KOPT-K1 (cell line): Measurements from ENCODE around the gene ERG28.
A peak's percentile ranks its signal among the peaks of the same experiment; 100 is the strongest.

Experiments
- H3K27ac ChIP-seq: fragments of 200-600 bp; sonication (generic); 2 replicates; pipeline ENCODE4 v1.5.1; 2016; ENCODE audit warnings: antibody characterized with exemption, mild to moderate bottlenecking, low read depth, low read length; ENCODE audit not compliant: poor library complexity, severe bottlenecking
- H3K36me3 ChIP-seq: fragments of 200-600 bp; sonication (generic); 2 replicates; pipeline ENCODE4 v1.5.1; 2017; ENCODE audit warnings: antibody characterized with exemption, mild to moderate bottlenecking, low read length, moderate library complexity; ENCODE audit not compliant: insufficient read depth
- H3K9me3 ChIP-seq: fragments of 200-600 bp; sonication (generic); 2 replicates; pipeline ENCODE4 v1.5.1; 2017; ENCODE audit warnings: antibody characterized with exemption, low read length, mild to moderate bottlenecking; ENCODE audit not compliant: insufficient read depth, poor library complexity, severe bottlenecking

The ERG28 gene

DNA sequence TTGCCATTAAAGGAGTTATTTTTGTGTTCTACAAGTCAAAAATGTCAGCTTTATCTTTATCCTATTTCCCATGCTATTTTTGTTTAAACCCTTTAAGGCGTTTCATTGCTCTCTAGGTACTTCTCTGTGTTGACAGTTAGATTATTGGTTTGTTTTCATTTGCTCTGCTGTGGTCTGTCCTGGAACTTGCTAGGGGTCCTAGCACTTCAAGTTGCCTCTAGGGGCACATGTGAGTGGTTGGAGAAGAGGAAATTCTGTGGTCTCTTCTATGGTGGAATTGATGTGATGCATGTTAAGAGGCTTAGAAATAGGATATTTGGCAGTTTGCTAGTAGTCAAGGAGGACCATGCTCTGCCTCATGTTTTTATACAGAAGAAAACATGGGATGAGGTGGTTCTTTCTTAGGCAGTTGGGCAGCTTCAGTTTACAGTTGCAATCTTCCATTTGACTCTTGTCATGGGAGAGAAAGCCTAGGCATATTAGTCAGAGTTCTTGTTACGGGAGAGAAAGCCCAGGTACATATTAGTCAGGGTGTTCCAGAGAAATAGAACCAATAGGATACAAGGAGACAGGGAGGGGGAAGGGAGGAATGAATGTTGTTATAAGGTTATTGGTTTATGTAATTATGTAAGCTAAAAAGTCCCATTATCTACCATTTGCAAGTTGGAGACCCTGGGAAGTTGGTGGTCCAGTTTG, 14.7 kb upstream of the ERG28 start:
- Histone ChIP-seq H3K9me3 (no peaks in the 10 kb centered on the region), H3K27ac (peak overlapping the region; percentile 9), H3K36me3 (peaks cover 25% of the 10 kb centered on the region)

DNA sequence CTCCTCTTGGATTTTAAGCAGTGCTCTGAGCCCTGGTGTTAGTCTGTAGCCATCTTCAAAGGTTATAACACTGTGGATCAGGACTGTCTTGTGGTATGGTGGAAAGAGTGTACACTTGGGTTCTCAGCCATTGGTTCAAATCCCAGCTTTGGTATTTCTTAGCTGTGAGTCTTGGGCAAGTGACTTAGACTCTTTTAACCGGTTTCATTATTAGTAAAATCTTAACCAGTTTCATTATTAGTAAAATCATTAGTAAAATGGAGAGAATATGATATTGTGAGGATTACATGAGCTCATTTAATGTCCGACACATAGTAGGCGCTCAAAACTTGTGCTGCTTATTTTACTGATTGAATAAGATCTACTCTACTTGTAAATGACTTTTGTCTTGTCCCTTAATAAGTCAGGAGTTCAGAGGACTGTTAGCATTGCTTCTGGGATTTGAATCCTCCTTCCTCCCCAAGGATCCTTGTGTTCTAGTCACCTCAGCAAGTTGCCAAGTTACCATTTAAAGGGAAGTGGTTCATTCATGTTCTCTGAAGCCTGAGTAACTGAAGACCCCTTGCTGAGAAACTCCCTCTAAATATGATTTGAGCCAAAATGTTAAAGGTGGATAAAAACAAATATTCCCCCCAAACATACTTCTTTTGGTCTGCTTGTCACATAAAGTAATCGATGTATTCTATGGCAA, 12.8 kb upstream of the ERG28 start:
- peaks cover 42% of the 10 kb centered on the region for H3K36me3 ChIP-seq
- H3K27ac ChIP-seq = no peak overlapping the region
- no peaks in the 10 kb centered on the region for H3K9me3 ChIP-seq

DNA sequence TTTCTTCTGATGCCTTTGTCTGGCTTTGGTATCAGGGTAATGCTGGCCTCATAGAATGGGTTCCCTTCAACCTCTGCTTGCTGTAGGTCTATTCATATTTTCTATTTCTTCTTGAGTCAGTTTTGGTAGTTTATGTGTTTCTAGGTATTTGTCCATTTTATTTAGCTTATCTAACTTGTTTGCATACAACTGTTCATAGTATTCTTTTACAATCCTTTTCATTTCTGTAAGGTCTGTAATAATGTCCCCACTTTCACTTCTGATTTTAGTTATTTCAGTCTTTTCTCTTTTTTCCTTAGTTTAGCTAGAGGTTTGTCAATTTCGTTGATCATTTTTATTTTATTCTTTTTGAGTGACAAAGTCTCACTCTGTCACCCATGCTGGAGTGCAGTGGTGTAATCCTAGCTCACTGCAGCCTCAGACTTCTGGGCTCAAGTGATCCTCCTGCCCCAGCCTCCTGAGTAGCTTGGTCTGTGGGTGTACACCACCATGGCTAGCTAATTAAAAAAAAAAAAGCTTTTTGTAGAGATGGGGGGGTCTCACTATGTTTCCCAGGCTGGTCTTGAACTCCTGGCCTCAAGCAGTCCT, 12.0 kb upstream of the ERG28 start:
- peaks cover 42% of the 10 kb centered on the region for H3K36me3 ChIP-seq
- H3K27ac ChIP-seq = no peak overlapping the region
- H3K9me3 ChIP-seq = no peaks in the 10 kb centered on the region

DNA sequence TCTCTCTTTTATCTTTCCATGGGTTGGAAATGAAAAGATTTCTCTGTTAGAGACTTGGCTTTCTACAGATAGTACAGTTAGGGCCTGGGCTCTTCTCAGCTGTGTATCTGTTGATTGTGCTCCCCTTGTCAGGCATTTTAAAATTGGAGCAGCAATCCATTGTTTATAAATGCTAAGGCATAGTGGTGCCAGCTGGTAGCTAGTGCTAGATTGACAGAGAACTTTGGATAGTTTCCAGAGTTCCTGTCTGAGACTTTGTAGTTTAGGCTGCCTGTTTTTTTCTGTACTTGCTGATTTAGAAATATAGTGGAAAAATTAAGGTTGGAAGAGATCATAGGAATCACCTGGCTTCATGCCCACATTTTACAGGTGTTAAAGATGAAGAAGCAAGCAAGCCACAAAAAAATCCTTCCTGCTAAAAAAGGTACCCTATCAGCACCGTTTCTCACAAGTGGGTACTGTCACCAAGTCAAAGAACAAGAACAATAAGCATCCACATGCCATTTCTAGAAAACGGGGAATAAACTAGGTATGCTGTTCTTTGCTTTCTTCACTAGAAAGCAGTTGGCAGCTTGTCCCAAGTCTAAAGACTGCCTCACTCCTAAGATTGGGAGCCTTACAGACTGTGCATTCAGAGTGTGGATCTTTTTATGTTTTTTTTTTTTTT, 6.6 kb upstream of the ERG28 start:
- Histone ChIP-seq H3K36me3 (peaks cover 49% of the 10 kb centered on the region), H3K27ac (no peak overlapping the region), H3K9me3 (no peaks in the 10 kb centered on the region)

DNA sequence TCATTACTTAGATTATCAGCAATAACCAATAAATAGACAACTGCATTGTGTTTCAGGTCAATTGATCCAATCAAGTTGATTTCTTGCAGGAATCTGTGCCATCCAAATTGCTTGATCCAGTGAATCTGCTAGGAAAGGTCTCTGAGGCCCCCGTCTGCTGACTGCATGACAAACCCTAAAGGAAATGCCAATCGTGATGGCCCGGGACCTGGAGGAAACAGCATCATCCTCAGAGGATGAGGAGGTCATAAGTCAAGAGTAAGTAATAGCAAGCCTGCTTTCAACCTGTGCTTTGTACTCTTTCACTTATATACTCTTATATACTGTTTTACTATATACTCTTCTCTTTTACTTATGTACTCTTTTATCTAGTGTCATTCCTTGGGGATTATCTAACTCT, 2.3 kb upstream of the ERG28 start:
- Histone ChIP-seq H3K9me3 (no peaks in the 10 kb centered on the region), H3K27ac (no peak overlapping the region), H3K36me3 (peaks cover 22% of the 10 kb centered on the region)

DNA sequence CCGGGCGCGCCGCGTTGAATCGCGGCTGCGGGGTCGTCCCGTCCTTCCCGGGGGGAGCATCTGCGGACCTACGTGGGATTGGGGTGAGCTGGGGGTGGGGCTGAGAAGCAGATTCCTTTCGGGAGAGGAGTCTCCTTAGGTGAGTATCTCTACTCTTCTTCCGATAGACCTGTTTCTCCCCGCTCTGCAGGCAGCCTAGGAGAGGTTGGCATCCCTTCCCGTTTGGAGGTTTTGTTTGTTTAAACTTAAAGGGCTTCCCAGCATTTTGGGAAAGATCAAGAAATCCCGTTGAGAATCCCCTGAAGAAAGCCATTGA, 781 bp upstream of the ERG28 start:
- Histone ChIP-seq H3K36me3 (peaks cover 32% of the 10 kb centered on the region), H3K9me3 (no peaks in the 10 kb centered on the region), H3K27ac (peak overlapping the region; percentile 55)

DNA sequence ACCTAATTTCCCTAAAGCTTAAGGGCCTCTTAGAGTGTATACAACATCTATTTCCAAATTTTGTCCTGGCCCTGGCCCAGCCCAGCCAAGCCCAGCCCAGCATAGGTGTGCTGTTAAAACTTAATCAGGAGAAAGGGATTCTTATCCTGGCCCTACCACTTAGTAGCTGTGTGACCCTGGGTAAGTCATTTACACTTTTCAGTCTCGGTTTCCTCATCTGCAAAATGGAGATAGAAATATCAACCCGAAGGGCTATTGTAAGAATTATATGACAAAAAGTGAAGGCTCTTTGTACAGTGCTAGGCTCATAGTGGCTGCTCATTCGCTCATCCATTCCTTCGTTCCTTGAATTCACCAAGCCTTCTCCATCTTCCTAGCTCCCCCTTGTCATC, 442 bp downstream of the ERG28 start:
- no peaks in the 10 kb centered on the region for H3K9me3 ChIP-seq
- peak overlapping the region; percentile 55 for H3K27ac ChIP-seq
- H3K36me3 ChIP-seq = peaks cover 40% of the 10 kb centered on the region

DNA sequence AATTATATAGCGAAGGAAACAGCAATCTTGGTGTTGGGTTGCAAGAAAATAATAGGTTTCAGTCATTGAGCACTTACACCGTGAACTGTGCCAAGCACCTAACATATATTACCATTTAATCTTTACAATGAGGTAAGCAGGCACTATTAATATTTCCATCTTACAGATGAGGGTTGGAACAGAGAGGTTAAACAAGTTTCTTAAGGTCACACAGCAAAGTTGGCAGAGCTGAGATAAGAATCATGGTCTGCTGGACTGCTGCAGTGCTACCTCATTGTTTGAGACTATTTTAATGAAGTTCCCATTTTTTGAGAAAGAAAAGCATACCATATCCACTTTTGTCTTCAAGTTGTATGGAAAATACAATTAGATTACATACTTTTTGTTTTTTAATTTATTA, 1.7 kb downstream of the ERG28 start:
- H3K36me3 ChIP-seq = peaks cover 42% of the 10 kb centered on the region
- no peak overlapping the region for H3K27ac ChIP-seq
- no peaks in the 10 kb centered on the region for H3K9me3 ChIP-seq

DNA sequence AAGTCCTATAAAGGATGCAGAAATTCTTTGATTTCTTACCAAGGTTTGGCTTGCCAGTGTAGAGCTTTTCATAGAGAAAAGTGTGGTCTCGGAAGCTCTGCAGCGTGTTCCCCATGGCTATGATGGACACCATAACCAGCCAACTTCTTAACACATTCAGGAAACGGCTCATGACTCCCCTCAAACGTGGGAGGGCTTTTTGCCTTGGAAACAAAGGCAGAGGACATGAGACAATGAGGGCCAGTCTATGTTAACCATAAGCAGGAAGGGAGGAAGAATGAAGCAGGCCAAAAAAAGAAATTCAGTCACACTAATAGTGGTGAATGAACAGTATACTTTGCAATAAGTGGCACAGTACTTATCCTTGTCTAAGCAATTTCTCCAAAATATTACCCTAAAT, 3.3 kb downstream of the ERG28 start:
- no peaks in the 10 kb centered on the region for H3K9me3 ChIP-seq
- no peak overlapping the region for H3K27ac ChIP-seq
- H3K36me3 ChIP-seq = peaks cover 52% of the 10 kb centered on the region

DNA sequence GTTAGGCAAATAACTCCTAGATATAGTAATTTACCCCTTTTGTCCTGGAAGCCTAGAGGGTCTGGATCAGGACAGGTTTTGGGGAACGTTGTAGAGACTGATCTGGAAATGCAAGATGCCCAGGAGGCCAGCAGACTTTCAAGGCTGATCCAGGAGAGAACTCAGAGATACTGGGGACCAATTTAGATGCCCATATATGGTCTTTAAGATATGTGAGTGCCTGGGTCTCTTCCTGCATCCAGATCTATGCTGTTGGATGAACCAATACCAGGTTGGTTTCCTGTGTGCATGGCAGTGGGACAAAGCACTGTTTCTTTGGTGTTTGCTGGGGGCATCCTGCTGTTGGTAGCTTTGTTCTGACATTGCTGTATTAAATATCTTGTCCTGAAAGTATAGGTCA, 5.4 kb downstream of the ERG28 start:
- no peak overlapping the region for H3K27ac ChIP-seq
- no peaks in the 10 kb centered on the region for H3K9me3 ChIP-seq
- peaks cover 73% of the 10 kb centered on the region for H3K36me3 ChIP-seq

DNA sequence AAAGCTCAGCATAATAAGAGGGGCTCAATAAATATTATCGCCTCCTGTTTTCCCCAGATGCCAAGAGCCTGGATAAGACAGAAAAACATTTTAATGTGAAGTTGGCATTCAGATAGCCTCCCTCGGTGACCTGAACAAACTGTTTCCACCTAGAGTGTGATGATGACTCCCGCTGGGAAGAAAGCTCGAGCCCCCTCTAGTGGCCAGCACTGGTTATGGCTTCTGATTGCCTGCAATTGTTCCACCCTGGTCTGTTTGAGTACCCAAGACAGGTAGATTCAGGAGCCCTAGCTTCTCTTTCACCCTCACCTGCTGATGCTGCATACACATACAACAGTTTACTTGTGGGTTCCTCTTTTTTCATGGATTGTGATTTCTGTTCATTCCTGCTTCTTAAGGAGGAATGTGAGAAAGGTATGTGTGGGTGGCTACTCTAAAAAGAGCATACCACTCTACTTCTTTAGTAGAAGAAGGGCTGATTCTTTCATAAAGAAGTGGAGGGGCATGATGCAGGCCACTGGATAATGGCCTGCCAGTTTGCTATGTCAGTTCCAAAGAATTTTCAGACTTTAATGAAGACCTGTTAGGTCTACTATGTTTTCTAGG, 6.4 kb downstream of the ERG28 start:
- H3K27ac ChIP-seq = no peak overlapping the region
- no peaks in the 10 kb centered on the region for H3K9me3 ChIP-seq
- peaks cover 83% of the 10 kb centered on the region for H3K36me3 ChIP-seq

DNA sequence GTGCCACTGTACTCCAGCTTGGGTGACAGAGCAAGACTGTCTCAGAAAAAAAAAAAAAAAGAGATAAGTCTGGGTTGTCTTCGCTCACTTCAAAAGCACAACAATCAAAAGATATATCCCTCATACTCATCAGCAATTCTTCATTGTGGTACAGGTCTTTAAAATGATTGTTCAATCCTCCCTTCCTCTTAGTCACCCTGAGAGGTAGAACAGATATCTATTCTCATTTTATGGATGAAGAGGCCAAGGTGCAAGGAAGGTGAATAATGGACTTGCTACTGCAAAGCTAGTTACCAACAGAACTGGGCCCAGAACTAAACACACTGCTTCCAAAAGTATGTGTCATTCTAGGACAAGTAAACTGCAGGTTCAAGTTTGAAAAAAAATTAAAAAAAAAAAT, 7.1 kb downstream of the ERG28 start:
- Histone ChIP-seq H3K9me3 (no peaks in the 10 kb centered on the region), H3K27ac (no peak overlapping the region), H3K36me3 (peaks cover 87% of the 10 kb centered on the region)

DNA sequence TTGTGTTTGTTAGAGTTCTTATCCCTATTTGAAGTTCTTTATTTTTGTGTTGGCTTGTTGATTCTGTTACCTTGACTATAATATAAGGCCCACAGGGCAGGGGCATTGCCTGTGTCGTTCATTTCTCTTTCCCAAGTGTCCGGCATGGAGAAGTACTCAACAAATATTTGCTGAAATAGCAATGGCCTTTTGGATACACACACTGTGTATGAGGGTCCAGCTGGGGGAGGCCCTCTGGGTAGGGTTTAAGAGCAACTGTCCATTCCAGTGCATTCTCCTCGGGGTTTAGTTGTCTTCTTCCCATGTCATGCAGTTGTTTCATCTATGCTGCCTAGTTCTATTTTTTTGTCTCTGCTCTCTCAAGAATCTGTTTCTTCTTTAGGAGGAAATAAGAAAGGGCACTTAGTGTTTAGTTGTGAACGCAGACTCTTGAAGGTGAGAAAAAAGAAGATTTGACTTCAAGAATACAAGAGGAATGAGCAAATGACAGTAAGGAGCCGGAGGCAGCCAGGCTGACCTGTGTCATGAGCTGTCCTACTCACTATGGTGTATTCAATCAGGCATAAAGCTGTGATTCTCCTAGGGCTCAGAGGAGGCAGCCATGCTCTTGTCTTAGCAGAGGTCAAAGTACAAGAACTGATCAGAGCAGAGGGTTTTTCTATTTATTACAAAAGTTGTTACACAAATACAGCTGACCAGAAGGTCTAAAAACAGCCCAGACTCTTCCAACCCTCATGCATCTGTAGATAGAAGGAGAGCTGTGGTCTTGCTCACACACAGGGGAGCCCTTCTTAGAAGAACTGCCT, 10.2 kb downstream of the ERG28 start:
- peaks cover 83% of the 10 kb centered on the region for H3K36me3 ChIP-seq
- no peak overlapping the region for H3K27ac ChIP-seq
- no peaks in the 10 kb centered on the region for H3K9me3 ChIP-seq

DNA sequence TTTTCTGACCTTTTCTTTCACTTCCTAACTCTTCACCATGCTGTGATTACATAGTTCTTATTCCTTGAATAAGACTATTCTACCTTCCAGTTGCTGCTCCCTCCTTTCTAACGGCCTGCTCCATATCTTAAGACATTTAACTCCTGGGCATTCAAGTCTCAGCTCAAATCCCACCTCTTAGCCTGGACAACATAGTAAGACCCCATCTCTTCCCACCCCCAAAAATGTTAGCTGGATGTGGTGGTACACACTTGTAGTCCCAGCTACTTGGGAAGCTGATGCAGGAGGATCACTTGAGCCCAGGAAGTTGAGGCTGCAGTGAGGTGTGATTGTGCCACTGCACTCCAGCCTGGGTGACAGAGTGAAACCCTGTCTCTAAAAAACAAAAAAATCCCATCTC, 10.9 kb downstream of the ERG28 start:
- Histone ChIP-seq H3K9me3 (no peaks in the 10 kb centered on the region), H3K27ac (no peak overlapping the region), H3K36me3 (peaks cover 76% of the 10 kb centered on the region)
